Smooth muscle cell (in vitro differentiated cells): Measurements from ENCODE around the gene ADGRD1. TPM values are rescaled to one million over a fixed set of nuclear protein-coding genes. Genes with fewer than 3 reads are reported as not detected.

Experiments
- DNase-seq: peaks from one replicate; lab custom pipeline; 2025; ENCODE audit not compliant: unreplicated experiment; lab: John Stamatoyannopoulos, UW
- H2AFZ ChIP-seq: fragments of 200-600 bp; sonication (generic); 2 replicates; pipeline ENCODE4 v1.6.0; 2016; ENCODE audit warnings: antibody characterized with exemption, low read depth, mild to moderate bottlenecking
- H3F3A ChIP-seq: fragments of 200-600 bp; sonication (generic); 2 replicates; pipeline ENCODE4 v1.6.0; 2017; ENCODE audit warnings: antibody characterized with exemption, low read depth
- H3K27ac ChIP-seq: fragments of 200-600 bp; sonication (generic); 2 replicates; pipeline ENCODE4 v1.5.1; 2016; ENCODE audit warnings: low read depth, mild to moderate bottlenecking
- H3K27me3 ChIP-seq: fragments of 200-600 bp; sonication (generic); 2 replicates; pipeline ENCODE4 v1.6.1; 2016; ENCODE audit warnings: low read depth, mild to moderate bottlenecking
- H3K36me3 ChIP-seq: fragments of 200-600 bp; sonication (generic); 2 replicates; pipeline ENCODE4 v1.5.1; 2016; ENCODE audit warnings: low read depth
- H3K4me1 ChIP-seq: fragments of 200-600 bp; sonication (generic); 2 replicates; pipeline ENCODE4 v1.5.1; 2016; ENCODE audit warnings: low read depth
- H3K4me2 ChIP-seq: fragments of 200-600 bp; sonication (generic); 2 replicates; pipeline ENCODE4 v1.6.0; 2016; ENCODE audit warnings: mild to moderate bottlenecking
- H3K4me3 ChIP-seq: fragments of 200-600 bp; sonication (generic); 2 replicates; pipeline ENCODE4 v1.5.1; 2016; ENCODE audit warnings: mild to moderate bottlenecking
- H3K79me2 ChIP-seq: fragments of 200-600 bp; sonication (generic); 2 replicates; pipeline ENCODE4 v1.6.0; 2016; ENCODE audit warnings: low read depth, mild to moderate bottlenecking
- H3K9ac ChIP-seq: fragments of 200-600 bp; sonication (generic); 2 replicates; pipeline ENCODE4 v1.6.0; 2016; ENCODE audit warnings: low read depth
- H3K9me3 ChIP-seq: fragments of 200-600 bp; sonication (generic); replicated peaks from 2 replicates; pipeline ENCODE4 v1.5.1; 2016; ENCODE audit warnings: low read depth
- H4K20me1 ChIP-seq: fragments of 200-600 bp; sonication (generic); 2 replicates; pipeline ENCODE4 v1.6.0; 2016; ENCODE audit warnings: low read depth
- WGBS: methylation state at CpG from one replicate; pipeline ENCODE4 v1.1.7; 2016; ENCODE audit warnings: low lambda C conversion rate; 5-methylcytosine and 5-hydroxymethylcytosine counted together
- polyA plus RNA-seq: library from polyadenylated mRNA; unstranded; fragments of >200 nt; fragmentation: Nextera tagmentation; extraction: Ambion mirVana; gene quantifications from 2 replicates; pipeline ENCODE4 v1.2.1, GENCODE V29; 2016
- total RNA-seq: library from RNA; depleted of rRNA; stranded (reverse); fragments of >200 nt; gene quantifications from 2 replicates; pipeline ENCODE4 v1.2.3, GENCODE V29; 2014
- TF ChIP-seq, protein P1 (sequence below): fragments of 200-600 bp; sonication (generic); IDR thresholded peaks from 2 replicates; pipeline ENCODE4 v1.5.1; 2017; ENCODE audit warnings: borderline replicate concordance, mild to moderate bottlenecking, antibody characterized with exemption; ENCODE audit not compliant: insufficient read depth, poor library complexity, severe bottlenecking

Gene ADGRD1
- total and polyA plus RNA-seq, 2 experiments from 2014 or later = 0.14 TPM; not detected in 1

DNA sequence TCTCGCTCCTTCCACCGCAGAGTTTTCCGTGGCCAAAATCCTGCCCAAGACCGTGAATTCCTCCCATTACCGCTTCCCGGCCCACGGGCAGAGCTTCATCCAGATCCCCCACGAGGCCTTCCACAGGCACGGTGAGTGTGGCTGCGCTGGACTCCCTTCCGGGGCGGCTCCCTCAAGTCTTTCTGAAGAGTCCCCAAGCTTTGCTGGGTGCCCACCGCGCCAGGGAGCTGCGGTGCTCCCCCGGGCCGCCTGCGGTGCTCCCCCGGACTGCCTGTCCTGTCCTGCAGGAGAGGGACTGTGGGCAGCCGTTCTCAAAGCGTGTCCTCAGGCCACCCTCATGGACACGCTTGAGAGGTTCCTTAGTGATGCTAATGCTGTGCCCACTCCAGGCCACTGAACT, 50.5 kb downstream of the ADGRD1 start:
- H3K9me3 ChIP-seq = no peaks in the 10 kb centered on the region
- no peak for DNase-seq
- H4K20me1 ChIP-seq = no peaks in the 10 kb centered on the region
- H3K9ac ChIP-seq = no peak overlapping the region
- H3K4me2 ChIP-seq = no peak overlapping the region
- no peak overlapping the region for H3K4me3 ChIP-seq
- TF ChIP-seq, protein P1, sequence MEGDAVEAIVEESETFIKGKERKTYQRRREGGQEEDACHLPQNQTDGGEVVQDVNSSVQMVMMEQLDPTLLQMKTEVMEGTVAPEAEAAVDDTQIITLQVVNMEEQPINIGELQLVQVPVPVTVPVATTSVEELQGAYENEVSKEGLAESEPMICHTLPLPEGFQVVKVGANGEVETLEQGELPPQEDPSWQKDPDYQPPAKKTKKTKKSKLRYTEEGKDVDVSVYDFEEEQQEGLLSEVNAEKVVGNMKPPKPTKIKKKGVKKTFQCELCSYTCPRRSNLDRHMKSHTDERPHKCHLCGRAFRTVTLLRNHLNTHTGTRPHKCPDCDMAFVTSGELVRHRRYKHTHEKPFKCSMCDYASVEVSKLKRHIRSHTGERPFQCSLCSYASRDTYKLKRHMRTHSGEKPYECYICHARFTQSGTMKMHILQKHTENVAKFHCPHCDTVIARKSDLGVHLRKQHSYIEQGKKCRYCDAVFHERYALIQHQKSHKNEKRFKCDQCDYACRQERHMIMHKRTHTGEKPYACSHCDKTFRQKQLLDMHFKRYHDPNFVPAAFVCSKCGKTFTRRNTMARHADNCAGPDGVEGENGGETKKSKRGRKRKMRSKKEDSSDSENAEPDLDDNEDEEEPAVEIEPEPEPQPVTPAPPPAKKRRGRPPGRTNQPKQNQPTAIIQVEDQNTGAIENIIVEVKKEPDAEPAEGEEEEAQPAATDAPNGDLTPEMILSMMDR = no peak
- H3K36me3 ChIP-seq = no peaks in the 10 kb centered on the region
- no peaks in the 10 kb centered on the region for H3F3A ChIP-seq
- WGBS = 95% methylated on average over 22 of the region's 22 CpGs
- no peaks in the 10 kb centered on the region for H3K27me3 ChIP-seq
- no peak overlapping the region for H2AFZ ChIP-seq
- peaks cover 16% of the 10 kb centered on the region for H3K4me1 ChIP-seq
- no peak overlapping the region for H3K27ac ChIP-seq
- H3K79me2 ChIP-seq = no peaks in the 10 kb centered on the region

DNA sequence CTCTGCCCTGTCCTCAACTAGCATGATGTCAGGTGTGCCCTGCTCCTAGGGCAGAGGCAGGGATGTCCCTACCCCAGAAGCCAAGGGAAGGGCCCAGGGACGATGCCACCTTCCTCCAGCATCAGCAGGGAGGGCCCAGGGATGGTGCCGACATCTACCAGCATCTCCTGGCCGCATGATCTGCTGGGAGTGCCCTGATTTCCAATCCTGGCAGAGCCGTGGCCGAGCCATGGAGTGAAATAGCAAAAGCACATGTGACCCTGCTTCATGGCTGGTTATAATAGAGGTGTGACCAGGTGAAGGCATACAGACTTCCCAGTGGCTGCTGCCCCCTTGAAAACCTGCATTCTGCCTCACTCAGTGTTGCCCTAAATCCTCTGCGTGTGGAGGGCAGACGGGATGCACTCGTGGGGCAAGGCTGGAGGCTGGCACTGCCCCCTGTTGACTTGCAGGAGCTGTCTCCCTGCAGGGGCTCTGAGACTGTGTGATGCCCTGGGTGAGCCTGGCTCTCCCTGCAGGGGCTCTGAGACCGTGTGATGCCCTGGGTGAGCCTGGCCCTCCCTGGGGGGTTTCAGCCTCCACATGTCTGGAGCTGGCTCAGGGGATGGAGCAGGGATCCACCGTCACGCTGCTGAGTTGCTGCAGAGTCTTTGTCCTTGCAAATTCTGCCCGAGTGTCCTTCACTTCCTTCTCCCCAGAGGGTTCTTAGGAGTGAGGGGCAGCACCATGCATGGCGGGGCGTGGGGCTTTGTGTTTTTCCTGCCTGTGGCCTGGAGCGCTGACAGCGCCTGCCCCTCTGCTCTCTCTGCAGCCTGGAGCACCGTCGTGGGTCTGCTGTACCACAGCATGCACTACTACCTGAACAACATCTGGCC, 51.7 kb downstream of the ADGRD1 start:
- WGBS = 87% methylated on average over 18 of the region's 18 CpGs
- H3K27ac ChIP-seq = no peak overlapping the region
- no peak overlapping the region for H3K4me3 ChIP-seq
- H4K20me1 ChIP-seq = no peaks in the 10 kb centered on the region
- no peak overlapping the region for H3K4me2 ChIP-seq
- H3K36me3 ChIP-seq = no peaks in the 10 kb centered on the region
- no peaks in the 10 kb centered on the region for H3K27me3 ChIP-seq
- peaks cover 16% of the 10 kb centered on the region for H3K4me1 ChIP-seq
- TF ChIP-seq, protein P1 = no peak
- H2AFZ ChIP-seq = no peak overlapping the region
- no peak overlapping the region for H3K9ac ChIP-seq
- H3F3A ChIP-seq = no peaks in the 10 kb centered on the region
- H3K79me2 ChIP-seq = no peaks in the 10 kb centered on the region
- no peaks in the 10 kb centered on the region for H3K9me3 ChIP-seq
- no peak for DNase-seq

DNA sequence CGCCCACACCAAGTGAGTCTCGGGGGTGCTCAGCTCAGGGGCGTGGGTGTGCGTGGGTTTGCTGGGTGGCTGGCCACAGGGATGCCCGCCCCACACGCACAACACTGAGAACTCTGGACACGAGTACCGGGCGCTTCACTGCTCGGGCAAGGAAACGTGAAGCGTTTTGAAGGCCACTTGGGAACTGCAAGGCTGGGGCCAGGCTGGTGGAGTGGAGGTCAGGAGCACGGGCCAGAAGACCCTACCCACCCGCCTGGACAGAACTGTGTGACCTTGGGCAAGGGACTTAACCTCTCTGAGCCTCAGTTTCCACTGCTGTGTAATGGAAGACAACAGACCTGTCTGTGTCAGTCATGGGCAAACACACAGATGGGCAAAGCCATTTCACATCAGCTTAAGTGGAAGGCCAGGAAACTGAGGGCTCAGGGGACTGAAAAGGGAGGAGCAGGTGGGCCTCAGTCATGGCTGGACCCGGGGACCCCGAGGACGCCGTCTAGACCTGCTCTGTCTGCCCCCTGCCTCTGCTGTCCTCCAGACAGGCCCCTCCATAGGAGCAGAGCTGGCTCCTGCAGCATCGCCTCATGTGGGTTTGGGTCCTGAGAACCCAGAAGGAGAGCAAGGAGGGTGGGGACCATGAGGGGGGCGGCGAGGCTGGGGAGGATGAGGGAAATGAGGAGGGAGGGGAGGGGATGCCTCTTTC, 52.5 kb downstream of the ADGRD1 start:
- Histone ChIP-seq H3K4me2 (no peak overlapping the region), H3K27me3 (no peaks in the 10 kb centered on the region), H3F3A (no peaks in the 10 kb centered on the region), H3K27ac (no peak overlapping the region), H3K36me3 (no peaks in the 10 kb centered on the region), H3K79me2 (no peaks in the 10 kb centered on the region), H3K9ac (no peak overlapping the region), H3K4me3 (no peak overlapping the region), H4K20me1 (no peaks in the 10 kb centered on the region), H2AFZ (no peak overlapping the region), H3K9me3 (no peaks in the 10 kb centered on the region), H3K4me1 (peaks cover 16% of the 10 kb centered on the region)
- DNase-seq = no peak
- TF ChIP-seq, protein P1 = no peak
- 94% methylated on average over 20 of the region's 21 CpGs for WGBS
